HEK293 (cell line): Measurements from ENCODE around the gene PIPOX.

Experiments
- GLIS2 ChIP-seq: fragments of 450-650 bp; formaldehyde crosslinking; IDR thresholded peaks from 2 replicates; pipeline ENCODE4 v1.5.1; 2016; ENCODE audit warnings: missing biosample characterization, missing genetic modification characterization
- MEIS1 ChIP-seq: sonication (generic); formaldehyde crosslinking; IDR thresholded peaks from 2 replicates; pipeline ENCODE4 v1.8.1; 2022; ENCODE audit warnings: missing genetic modification reagents, mild to moderate bottlenecking, borderline replicate concordance
- MYNN ChIP-seq: fragments of 450-650 bp; formaldehyde crosslinking; IDR thresholded peaks from 2 replicates; pipeline ENCODE4 v1.5.1; 2016; ENCODE audit warnings: missing biosample characterization, missing genetic modification characterization, borderline replicate concordance
- OVOL3 ChIP-seq: fragments of 450-650 bp; formaldehyde crosslinking; IDR thresholded peaks from 2 replicates; pipeline ENCODE4 v1.5.1; 2016; ENCODE audit warnings: missing biosample characterization, missing genetic modification characterization
- ZBTB17 ChIP-seq: fragments of 450-650 bp; formaldehyde crosslinking; IDR thresholded peaks from 2 replicates; pipeline ENCODE4 v1.5.1; 2016; ENCODE audit warnings: missing biosample characterization, missing genetic modification characterization
- ZBTB7A ChIP-seq: fragments of 450-650 bp; formaldehyde crosslinking; IDR thresholded peaks from 2 replicates; pipeline ENCODE4 v1.5.1; 2016; ENCODE audit warnings: low read depth, missing biosample characterization, missing genetic modification characterization
- ZBTB8A ChIP-seq: fragments of 450-650 bp; formaldehyde crosslinking; IDR thresholded peaks from 2 replicates; pipeline ENCODE4 v1.5.1; 2016; ENCODE audit warnings: missing biosample characterization, missing genetic modification characterization
- ZFP3 ChIP-seq: fragments of 450-650 bp; formaldehyde crosslinking; IDR thresholded peaks from 2 replicates; pipeline ENCODE4 v1.5.1; 2016; ENCODE audit warnings: low read depth, missing biosample characterization, missing genetic modification characterization
- ZNF10 ChIP-seq: fragments of 450-650 bp; formaldehyde crosslinking; IDR thresholded peaks from 2 replicates; pipeline ENCODE4 v1.5.1; 2017; ENCODE audit warnings: missing biosample characterization, missing genetic modification characterization
- ZNF112 ChIP-seq: fragments of 450-650 bp; formaldehyde crosslinking; IDR thresholded peaks from 2 replicates; pipeline ENCODE4 v1.5.0; 2017; ENCODE audit warnings: missing biosample characterization, missing genetic modification characterization
- ZNF121 ChIP-seq: fragments of 450-650 bp; formaldehyde crosslinking; IDR thresholded peaks from 2 replicates; pipeline ENCODE4 v1.5.1; 2016; ENCODE audit warnings: missing biosample characterization, missing genetic modification characterization
- ZNF223 ChIP-seq: fragments of 450-650 bp; formaldehyde crosslinking; IDR thresholded peaks from 2 replicates; pipeline ENCODE4 v1.5.1; 2016; ENCODE audit warnings: missing biosample characterization, missing genetic modification characterization
- ZNF335 ChIP-seq: fragments of 450-650 bp; formaldehyde crosslinking; conservative IDR thresholded peaks from 2 replicates; pipeline ENCODE4 v1.5.1; 2016; ENCODE audit warnings: missing biosample characterization, missing genetic modification characterization
- ZNF350 ChIP-seq: fragments of 450-650 bp; formaldehyde crosslinking; IDR thresholded peaks from 2 replicates; pipeline ENCODE4 v1.5.0; 2017; ENCODE audit warnings: missing biosample characterization, mild to moderate bottlenecking, missing genetic modification characterization
- ZNF391 ChIP-seq: fragments of 450-650 bp; formaldehyde crosslinking; IDR thresholded peaks from 2 replicates; pipeline ENCODE4 v1.5.1; 2016; ENCODE audit warnings: low read depth, missing biosample characterization, missing genetic modification characterization, borderline replicate concordance
- ZNF555 ChIP-seq: fragments of 450-650 bp; formaldehyde crosslinking; conservative IDR thresholded peaks from 2 replicates; pipeline ENCODE4 v1.5.1; 2017; ENCODE audit warnings: missing biosample characterization, mild to moderate bottlenecking, missing genetic modification characterization, inconsistent platforms
- ZNF610 ChIP-seq: fragments of 450-650 bp; formaldehyde crosslinking; IDR thresholded peaks from 2 replicates; pipeline ENCODE4 v1.5.1; 2016; ENCODE audit warnings: missing biosample characterization, missing genetic modification characterization, borderline replicate concordance
- ZNF624 ChIP-seq: fragments of 450-650 bp; formaldehyde crosslinking; IDR thresholded peaks from 2 replicates; pipeline ENCODE4 v1.5.1; 2017; ENCODE audit warnings: missing biosample characterization, missing genetic modification characterization
- ZNF658 ChIP-seq: fragments of 450-650 bp; formaldehyde crosslinking; IDR thresholded peaks from 2 replicates; pipeline ENCODE4; 2016; ENCODE audit warnings: missing biosample characterization, missing genetic modification characterization
- ZNF677 ChIP-seq: fragments of 450-650 bp; IDR thresholded peaks from 2 replicates; pipeline ENCODE4 v1.5.0; 2018; ENCODE audit warnings: missing biosample characterization, mild to moderate bottlenecking, missing genetic modification characterization, moderate library complexity
- ZNF776 ChIP-seq: fragments of 450-650 bp; formaldehyde crosslinking; IDR thresholded peaks from 2 replicates; pipeline ENCODE4 v1.5.0; 2017; ENCODE audit warnings: missing biosample characterization, missing genetic modification characterization, borderline replicate concordance
- ZNF791 ChIP-seq: fragments of 450-650 bp; formaldehyde crosslinking; IDR thresholded peaks from 2 replicates; pipeline ENCODE4 v1.5.1; 2016; ENCODE audit warnings: missing biosample characterization, missing genetic modification characterization
- TF ChIP-seq, protein P1 (sequence below): fragments of 450-650 bp; formaldehyde crosslinking; IDR thresholded peaks from 2 replicates; pipeline ENCODE4 v1.5.1; 2016; ENCODE audit warnings: missing biosample characterization, missing genetic modification characterization
- TF ChIP-seq, protein P2 (sequence below): IDR thresholded peaks from 2 replicates; pipeline ENCODE4 v1.6.1; 2011; ENCODE audit warnings: mild to moderate bottlenecking, low read depth, low read length, borderline replicate concordance
- TF ChIP-seq, protein P3 (sequence below): fragments of 450-650 bp; formaldehyde crosslinking; IDR thresholded peaks from 2 replicates; pipeline ENCODE4 v1.5.1; 2016; ENCODE audit warnings: missing biosample characterization, missing genetic modification characterization
- TF ChIP-seq, protein P4 (sequence below): fragments of 450-650 bp; formaldehyde crosslinking; IDR thresholded peaks from 2 replicates; pipeline ENCODE4 v1.5.1; 2017; ENCODE audit warnings: missing biosample characterization, mild to moderate bottlenecking, missing genetic modification characterization, moderate library complexity
- TF ChIP-seq, protein P5 (sequence below): fragments of 450-650 bp; formaldehyde crosslinking; IDR thresholded peaks from 2 replicates; pipeline ENCODE4 v1.5.1; 2016; ENCODE audit warnings: missing biosample characterization, missing genetic modification characterization
- TF ChIP-seq, protein P6 (sequence below): fragments of 450-650 bp; formaldehyde crosslinking; IDR thresholded peaks from 2 replicates; pipeline ENCODE4 v1.5.1; 2016; ENCODE audit warnings: missing biosample characterization, missing genetic modification characterization

PIPOX gene

DNA sequence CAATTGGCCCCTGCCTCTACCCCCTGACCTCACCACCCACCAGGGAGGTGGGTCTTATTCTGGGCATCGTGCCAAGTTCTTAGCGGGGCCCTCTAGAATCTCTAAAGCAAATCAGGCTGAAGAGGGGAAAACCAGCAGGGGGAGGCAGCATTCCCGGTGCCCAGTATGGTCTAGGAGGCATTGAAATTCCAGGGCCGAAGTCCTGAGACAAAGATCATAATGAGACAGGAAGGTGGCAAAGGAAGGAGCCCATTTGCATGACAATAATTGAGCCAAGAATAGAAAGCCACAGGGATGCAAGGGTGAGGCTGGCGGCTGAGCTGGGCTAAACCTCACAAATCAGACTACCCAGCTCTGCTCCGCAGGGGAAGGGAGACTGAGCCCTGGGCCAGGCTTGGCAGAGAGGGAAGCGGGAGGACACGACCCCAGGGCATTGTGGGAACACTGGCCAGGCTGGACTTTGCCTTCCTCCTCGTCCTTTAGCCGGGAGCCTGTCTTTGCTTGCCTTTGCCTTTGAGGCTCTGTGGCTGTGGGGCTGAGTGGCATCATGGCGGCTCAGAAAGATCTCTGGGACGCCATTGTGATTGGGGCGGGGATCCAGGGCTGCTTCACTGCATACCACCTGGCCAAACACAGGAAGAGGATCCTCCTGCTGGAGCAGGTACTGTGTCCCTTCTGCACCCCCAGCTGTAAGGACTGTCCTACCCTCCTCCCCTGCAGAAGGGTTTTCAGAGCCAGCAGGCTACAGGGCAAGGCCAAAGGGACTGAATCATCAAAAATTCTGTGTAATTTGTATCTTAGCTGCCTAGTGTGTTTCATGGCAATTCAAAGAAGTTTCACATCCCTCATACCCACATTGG, at the start of gene PIPOX (continued):
- TF ChIP-seq, protein P1, sequence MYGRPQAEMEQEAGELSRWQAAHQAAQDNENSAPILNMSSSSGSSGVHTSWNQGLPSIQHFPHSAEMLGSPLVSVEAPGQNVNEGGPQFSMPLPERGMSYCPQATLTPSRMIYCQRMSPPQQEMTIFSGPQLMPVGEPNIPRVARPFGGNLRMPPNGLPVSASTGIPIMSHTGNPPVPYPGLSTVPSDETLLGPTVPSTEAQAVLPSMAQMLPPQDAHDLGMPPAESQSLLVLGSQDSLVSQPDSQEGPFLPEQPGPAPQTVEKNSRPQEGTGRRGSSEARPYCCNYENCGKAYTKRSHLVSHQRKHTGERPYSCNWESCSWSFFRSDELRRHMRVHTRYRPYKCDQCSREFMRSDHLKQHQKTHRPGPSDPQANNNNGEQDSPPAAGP (tag by site-specific recombination), result 0 out of 2 replicates have a peak, but pooled peaks have one; percentile 65
- TF ChIP-seq ZNF658 (tag by site-specific recombination), result no peak
- no peak for TF ChIP-seq ZNF624 (tag by site-specific recombination)
- TF ChIP-seq ZNF677 (tag by site-specific recombination), result peak; percentile 64
- TF ChIP-seq, protein P2, sequence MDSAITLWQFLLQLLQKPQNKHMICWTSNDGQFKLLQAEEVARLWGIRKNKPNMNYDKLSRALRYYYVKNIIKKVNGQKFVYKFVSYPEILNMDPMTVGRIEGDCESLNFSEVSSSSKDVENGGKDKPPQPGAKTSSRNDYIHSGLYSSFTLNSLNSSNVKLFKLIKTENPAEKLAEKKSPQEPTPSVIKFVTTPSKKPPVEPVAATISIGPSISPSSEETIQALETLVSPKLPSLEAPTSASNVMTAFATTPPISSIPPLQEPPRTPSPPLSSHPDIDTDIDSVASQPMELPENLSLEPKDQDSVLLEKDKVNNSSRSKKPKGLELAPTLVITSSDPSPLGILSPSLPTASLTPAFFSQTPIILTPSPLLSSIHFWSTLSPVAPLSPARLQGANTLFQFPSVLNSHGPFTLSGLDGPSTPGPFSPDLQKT, result no peak
- TF ChIP-seq ZNF391, result no peak
- no peak for TF ChIP-seq OVOL3 (tag by site-specific recombination)
- TF ChIP-seq ZNF335 (tag by site-specific recombination), result 0 out of 2 replicates have a peak, but pooled peaks have one; percentile 4
- TF ChIP-seq, protein P3, sequence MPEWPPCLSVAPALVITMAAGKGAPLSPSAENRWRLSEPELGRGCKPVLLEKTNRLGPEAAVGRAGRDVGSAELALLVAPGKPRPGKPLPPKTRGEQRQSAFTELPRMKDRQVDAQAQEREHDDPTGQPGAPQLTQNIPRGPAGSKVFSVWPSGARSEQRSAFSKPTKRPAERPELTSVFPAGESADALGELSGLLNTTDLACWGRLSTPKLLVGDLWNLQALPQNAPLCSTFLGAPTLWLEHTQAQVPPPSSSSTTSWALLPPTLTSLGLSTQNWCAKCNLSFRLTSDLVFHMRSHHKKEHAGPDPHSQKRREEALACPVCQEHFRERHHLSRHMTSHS (tag by site-specific recombination), result no peak
- TF ChIP-seq ZNF776 (tag by site-specific recombination), result no peak
- TF ChIP-seq, protein P4, sequence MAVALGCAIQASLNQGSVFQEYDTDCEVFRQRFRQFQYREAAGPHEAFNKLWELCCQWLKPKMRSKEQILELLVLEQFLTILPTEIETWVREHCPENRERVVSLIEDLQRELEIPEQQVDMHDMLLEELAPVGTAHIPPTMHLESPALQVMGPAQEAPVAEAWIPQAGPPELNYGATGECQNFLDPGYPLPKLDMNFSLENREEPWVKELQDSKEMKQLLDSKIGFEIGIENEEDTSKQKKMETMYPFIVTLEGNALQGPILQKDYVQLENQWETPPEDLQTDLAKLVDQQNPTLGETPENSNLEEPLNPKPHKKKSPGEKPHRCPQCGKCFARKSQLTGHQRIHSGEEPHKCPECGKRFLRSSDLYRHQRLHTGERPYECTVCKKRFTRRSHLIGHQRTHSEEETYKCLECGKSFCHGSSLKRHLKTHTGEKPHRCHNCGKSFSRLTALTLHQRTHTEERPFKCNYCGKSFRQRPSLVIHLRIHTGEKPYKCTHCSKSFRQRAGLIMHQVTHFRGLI (tag by site-specific recombination), result no peak
- peak; percentile 81 for TF ChIP-seq ZBTB17 (tag by site-specific recombination)
- TF ChIP-seq, protein P5, sequence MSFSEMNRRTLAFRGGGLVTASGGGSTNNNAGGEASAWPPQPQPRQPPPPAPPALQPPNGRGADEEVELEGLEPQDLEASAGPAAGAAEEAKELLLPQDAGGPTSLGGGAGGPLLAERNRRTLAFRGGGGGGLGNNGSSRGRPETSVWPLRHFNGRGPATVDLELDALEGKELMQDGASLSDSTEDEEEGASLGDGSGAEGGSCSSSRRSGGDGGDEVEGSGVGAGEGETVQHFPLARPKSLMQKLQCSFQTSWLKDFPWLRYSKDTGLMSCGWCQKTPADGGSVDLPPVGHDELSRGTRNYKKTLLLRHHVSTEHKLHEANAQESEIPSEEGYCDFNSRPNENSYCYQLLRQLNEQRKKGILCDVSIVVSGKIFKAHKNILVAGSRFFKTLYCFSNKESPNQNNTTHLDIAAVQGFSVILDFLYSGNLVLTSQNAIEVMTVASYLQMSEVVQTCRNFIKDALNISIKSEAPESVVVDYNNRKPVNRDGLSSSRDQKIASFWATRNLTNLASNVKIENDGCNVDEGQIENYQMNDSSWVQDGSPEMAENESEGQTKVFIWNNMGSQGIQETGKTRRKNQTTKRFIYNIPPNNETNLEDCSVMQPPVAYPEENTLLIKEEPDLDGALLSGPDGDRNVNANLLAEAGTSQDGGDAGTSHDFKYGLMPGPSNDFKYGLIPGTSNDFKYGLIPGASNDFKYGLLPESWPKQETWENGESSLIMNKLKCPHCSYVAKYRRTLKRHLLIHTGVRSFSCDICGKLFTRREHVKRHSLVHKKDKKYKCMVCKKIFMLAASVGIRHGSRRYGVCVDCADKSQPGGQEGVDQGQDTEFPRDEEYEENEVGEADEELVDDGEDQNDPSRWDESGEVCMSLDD (tag by site-specific recombination), result no peak
- peak; percentile 83 for TF ChIP-seq GLIS2 (tag by site-specific recombination)
- TF ChIP-seq ZNF112 (tag by site-specific recombination), result no peak
- TF ChIP-seq ZNF610 (tag by site-specific recombination), result no peak
- no peak for TF ChIP-seq ZNF555 (tag by site-specific recombination)
- no peak for TF ChIP-seq ZNF121 (tag by site-specific recombination)
- TF ChIP-seq ZNF791 (tag by site-specific recombination), result no peak
- TF ChIP-seq MYNN (tag by site-specific recombination), result no peak
- TF ChIP-seq ZNF350 (tag by site-specific recombination), result peak; percentile 86
- TF ChIP-seq ZNF223, result no peak
- no peak for TF ChIP-seq ZBTB7A (tag by site-specific recombination)
- TF ChIP-seq ZBTB8A, result peak; percentile 92
- TF ChIP-seq, protein P6, sequence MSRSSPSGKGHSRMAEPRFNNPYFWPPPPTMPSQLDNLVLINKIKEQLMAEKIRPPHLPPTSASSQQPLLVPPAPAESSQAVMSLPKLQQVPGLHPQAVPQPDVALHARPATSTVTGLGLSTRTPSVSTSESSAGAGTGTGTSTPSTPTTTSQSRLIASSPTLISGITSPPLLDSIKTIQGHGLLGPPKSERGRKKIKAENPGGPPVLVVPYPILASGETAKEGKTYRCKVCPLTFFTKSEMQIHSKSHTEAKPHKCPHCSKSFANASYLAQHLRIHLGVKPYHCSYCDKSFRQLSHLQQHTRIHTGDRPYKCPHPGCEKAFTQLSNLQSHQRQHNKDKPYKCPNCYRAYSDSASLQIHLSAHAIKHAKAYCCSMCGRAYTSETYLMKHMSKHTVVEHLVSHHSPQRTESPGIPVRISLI (tag by site-specific recombination), result no peak
- TF ChIP-seq ZFP3 (tag by site-specific recombination), result no peak
- TF ChIP-seq MEIS1 (CRISPR knock-in tag), result no peak
- TF ChIP-seq ZNF10 (tag by site-specific recombination), result no peak
